ENCODE results near the gene MEGF6. TPM values are rescaled to one million over a fixed set of nuclear protein-coding genes. Genes with fewer than 3 reads are reported as not detected.

Gene MEGF6
- total and polyA plus RNA-seq, 2 donors: 9.6 to 35.2 TPM

DNA sequence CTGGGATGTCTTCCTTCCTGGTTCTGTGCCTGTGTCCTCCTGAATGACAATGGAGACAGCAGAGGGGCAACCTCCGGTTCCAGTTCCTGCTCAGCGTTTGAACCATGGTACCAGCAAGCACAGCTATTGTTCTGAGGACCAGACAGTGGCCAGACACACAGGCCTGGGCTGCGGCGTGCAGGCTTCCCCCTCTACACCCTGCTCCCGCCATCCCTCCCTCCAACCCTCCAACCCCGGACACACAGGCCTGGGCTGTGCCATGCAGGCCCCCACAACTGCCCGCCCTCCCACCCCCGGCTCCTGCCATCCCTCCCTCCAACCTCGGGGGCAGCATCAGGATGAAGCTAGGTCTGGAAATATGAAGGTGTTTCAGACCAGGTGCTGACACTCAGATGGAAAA, 5.6 kb upstream of the MEGF6 start:
- Histone ChIP-seq H3K9me3 (ENCODE audit: control insufficient read depth in 2 of 2, insufficient read depth in 1 of 2, low read length in 1 of 2) (no peaks in the 10 kb centered on the region), H3K27me3 (ENCODE audit: control insufficient read depth in 2 of 2, insufficient read depth in 1 of 2, low read length in 1 of 2) (peaks cover 0 to 11% of the 10 kb centered on the region in 2 donors), H3K36me3 (ENCODE audit: control insufficient read depth in 2 of 2, insufficient read depth in 2 of 2, low read length in 1 of 2) (no peaks in the 10 kb centered on the region), H3K4me1 (ENCODE audit: control insufficient read depth in 2 of 2, insufficient read depth in 2 of 2, low read length in 2 of 2) (peaks cover 0 to 14% of the 10 kb centered on the region in 2 donors), H3K27ac (ENCODE audit: low read depth in 1 of 2, low read length in 1 of 2) (no peak overlapping the region), H3K4me3 (ENCODE audit: low read length in 2 of 2) (no peak overlapping the region)
- WGBS: 94% methylated on average over 9 of the region's 9 CpGs
- DNase-seq (ENCODE audit: low read depth in 6 of 9, low spot score in 9 of 9): no peak

DNA sequence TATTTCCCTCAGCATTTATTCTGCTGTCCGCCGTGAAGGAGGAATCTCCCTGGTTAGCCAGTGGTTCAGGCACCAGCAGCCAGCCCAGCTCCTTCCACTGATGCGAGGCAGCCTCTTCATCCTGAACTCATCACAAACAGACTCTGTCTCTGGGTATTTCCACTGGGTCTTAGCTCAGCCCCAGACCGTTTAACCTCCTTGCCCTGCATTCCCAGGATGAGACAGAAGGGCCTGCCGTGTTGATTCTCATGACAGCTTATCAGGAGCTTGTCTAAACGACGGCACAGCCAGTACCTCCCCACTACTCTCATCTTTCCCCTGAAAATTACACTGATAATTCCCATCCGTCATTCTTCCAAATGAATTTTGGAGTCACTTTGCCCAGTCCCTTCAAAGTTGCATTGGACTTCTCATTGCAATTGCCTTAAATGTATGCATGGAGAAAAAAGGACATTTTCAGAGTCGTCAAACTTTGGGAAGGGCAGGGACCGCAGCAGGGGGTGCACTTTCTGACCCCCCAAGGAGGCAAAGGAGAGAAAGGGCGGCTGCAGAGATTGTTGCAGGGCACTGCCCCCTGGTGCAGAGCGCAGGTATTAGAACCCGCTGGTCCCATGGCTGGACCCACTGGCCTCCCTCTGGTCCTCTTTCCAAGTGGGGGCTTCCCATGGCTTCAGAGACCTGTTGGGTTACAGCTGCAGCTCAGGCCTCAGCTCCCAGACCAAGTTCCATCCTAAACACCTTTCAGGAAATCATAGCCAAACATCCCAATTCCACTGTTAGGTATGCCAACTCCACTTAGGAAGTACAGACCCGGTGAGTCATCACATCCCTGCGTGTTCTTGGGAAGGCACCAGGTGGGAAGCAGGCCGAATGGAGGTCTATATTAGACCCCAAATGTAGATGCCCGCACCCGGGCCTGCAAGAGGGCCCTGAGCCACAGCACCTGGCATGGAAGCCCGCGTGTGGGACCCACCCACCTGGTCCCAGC, 3.7 kb upstream of the MEGF6 start:
- H3K4me1 ChIP-seq (ENCODE audit: control insufficient read depth in 2 of 2, insufficient read depth in 2 of 2, low read length in 2 of 2): peaks cover 8 to 26% of the 10 kb centered on the region in 2 donors
- peaks cover 7 to 20% of the 10 kb centered on the region in 2 donors for H3K27me3 ChIP-seq (ENCODE audit: control insufficient read depth in 2 of 2, insufficient read depth in 1 of 2, low read length in 1 of 2)
- 74% methylated on average over 20 of the region's 20 CpGs for WGBS
- H3K27ac ChIP-seq (ENCODE audit: low read depth in 1 of 2, low read length in 1 of 2): no peak overlapping the region
- DNase-seq (ENCODE audit: low read depth in 6 of 9, low spot score in 9 of 9): peak in 1 of 9 donors; percentile 22
- no peaks in the 10 kb centered on the region for H3K36me3 ChIP-seq (ENCODE audit: control insufficient read depth in 2 of 2, insufficient read depth in 2 of 2, low read length in 1 of 2)
- H3K4me3 ChIP-seq (ENCODE audit: low read length in 2 of 2): no peak overlapping the region
- no peaks in the 10 kb centered on the region for H3K9me3 ChIP-seq (ENCODE audit: control insufficient read depth in 2 of 2, insufficient read depth in 1 of 2, low read length in 1 of 2)

GRCh38 chr1:3612123-3612522, 815 bp upstream of the MEGF6 start:
- peaks cover 7 to 27% of the 10 kb centered on the region in 2 donors for H3K27me3 ChIP-seq (ENCODE audit: control insufficient read depth in 2 of 2, insufficient read depth in 1 of 2, low read length in 1 of 2)

GRCh38 chr1:3610527-3611169, 660 bp downstream of the MEGF6 start:
- H3K9me3 ChIP-seq (ENCODE audit: control insufficient read depth in 2 of 2, insufficient read depth in 1 of 2, low read length in 1 of 2): no peaks in the 10 kb centered on the region
- peak in 1 of 9 donors; percentile 44 for DNase-seq (ENCODE audit: low read depth in 6 of 9, low spot score in 9 of 9)
- WGBS: 2% methylated on average over 27 of the region's 27 CpGs
- no peaks in the 10 kb centered on the region for H3K36me3 ChIP-seq (ENCODE audit: control insufficient read depth in 2 of 2, insufficient read depth in 2 of 2, low read length in 1 of 2)
- H3K4me3 ChIP-seq (ENCODE audit: low read length in 2 of 2): peak overlapping the region; percentile 33 to 47
- H3K27me3 ChIP-seq (ENCODE audit: control insufficient read depth in 2 of 2, insufficient read depth in 1 of 2, low read length in 1 of 2): peaks cover 7 to 27% of the 10 kb centered on the region in 2 donors
- H3K4me1 ChIP-seq (ENCODE audit: control insufficient read depth in 2 of 2, insufficient read depth in 2 of 2, low read length in 2 of 2): peaks cover 8 to 47% of the 10 kb centered on the region in 2 donors
- H3K27ac ChIP-seq (ENCODE audit: low read depth in 1 of 2, low read length in 1 of 2): no peak overlapping the region

More at GRCh38 chr1:3612123-3612522, 815 bp upstream of the MEGF6 start:
- no peak overlapping the region for H3K27ac ChIP-seq (ENCODE audit: low read depth in 1 of 2, low read length in 1 of 2)
- H3K9me3 ChIP-seq (ENCODE audit: control insufficient read depth in 2 of 2, insufficient read depth in 1 of 2, low read length in 1 of 2): no peaks in the 10 kb centered on the region
- WGBS: 60% methylated on average over 7 of the region's 7 CpGs
- H3K4me1 ChIP-seq (ENCODE audit: control insufficient read depth in 2 of 2, insufficient read depth in 2 of 2, low read length in 2 of 2): peaks cover 8 to 47% of the 10 kb centered on the region in 2 donors
- peak overlapping the region in 1 of 2 donors; percentile 47 for H3K4me3 ChIP-seq (ENCODE audit: low read length in 2 of 2)
- H3K36me3 ChIP-seq (ENCODE audit: control insufficient read depth in 2 of 2, insufficient read depth in 2 of 2, low read length in 1 of 2): no peaks in the 10 kb centered on the region
- DNase-seq (ENCODE audit: low read depth in 6 of 9, low spot score in 9 of 9): no peak

GRCh38 chr1:3609769-3610526, 1.4 kb downstream of the MEGF6 start:
- Histone ChIP-seq H3K9me3 (ENCODE audit: control insufficient read depth in 2 of 2, insufficient read depth in 1 of 2, low read length in 1 of 2) (no peaks in the 10 kb centered on the region), H3K27ac (ENCODE audit: low read depth in 1 of 2, low read length in 1 of 2) (no peak overlapping the region), H3K4me3 (ENCODE audit: low read length in 2 of 2) (no peak overlapping the region), H3K36me3 (ENCODE audit: control insufficient read depth in 2 of 2, insufficient read depth in 2 of 2, low read length in 1 of 2) (no peaks in the 10 kb centered on the region), H3K4me1 (ENCODE audit: control insufficient read depth in 2 of 2, insufficient read depth in 2 of 2, low read length in 2 of 2) (peaks cover 8 to 47% of the 10 kb centered on the region in 2 donors), H3K27me3 (ENCODE audit: control insufficient read depth in 2 of 2, insufficient read depth in 1 of 2, low read length in 1 of 2) (peaks cover 7 to 27% of the 10 kb centered on the region in 2 donors)
- DNase-seq (ENCODE audit: low read depth in 6 of 9, low spot score in 9 of 9): no peak
- WGBS: 59% methylated on average over 24 of the region's 24 CpGs

DNA sequence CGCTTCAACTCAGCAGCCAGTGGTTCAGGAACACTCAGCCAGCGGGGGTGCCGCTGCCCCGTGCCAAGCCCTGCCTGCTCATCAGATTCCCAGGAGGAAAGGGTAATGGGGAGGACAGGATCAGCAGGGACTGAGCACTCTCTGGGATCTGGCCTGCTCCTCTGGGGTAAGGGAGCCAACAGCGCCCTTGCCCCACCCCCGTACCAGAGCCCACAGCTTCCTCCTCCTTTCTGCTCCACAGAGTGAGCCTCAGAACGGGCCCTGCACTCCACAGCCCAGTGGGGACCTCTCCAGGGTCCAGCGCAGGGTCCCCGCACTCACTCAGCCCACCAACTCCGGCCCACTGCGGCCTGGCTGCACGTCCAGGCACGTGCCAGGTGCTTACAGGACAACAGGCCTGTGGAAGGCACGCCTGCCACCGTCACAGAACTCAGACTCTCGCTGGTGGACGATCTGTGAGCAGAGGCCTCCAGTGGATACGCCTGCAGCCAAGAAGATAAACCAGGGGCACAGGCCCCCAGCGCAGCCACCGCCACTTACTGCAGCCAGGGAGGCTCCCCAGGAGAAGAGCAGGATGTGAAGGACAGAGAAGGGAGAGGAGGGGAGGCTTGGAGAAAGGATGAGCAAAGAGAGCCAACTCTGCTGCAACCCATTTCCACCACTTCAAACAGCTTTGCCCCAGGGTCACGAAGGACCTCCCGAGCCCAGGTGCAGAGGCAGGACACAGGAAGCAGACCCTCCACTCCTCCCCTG, 2.1 kb downstream of the MEGF6 start:
- Histone ChIP-seq H3K27ac (ENCODE audit: low read depth in 1 of 2, low read length in 1 of 2) (no peak overlapping the region), H3K36me3 (ENCODE audit: control insufficient read depth in 2 of 2, insufficient read depth in 2 of 2, low read length in 1 of 2) (no peaks in the 10 kb centered on the region), H3K27me3 (ENCODE audit: control insufficient read depth in 2 of 2, insufficient read depth in 1 of 2, low read length in 1 of 2) (peaks cover 7 to 27% of the 10 kb centered on the region in 2 donors), H3K9me3 (ENCODE audit: control insufficient read depth in 2 of 2, insufficient read depth in 1 of 2, low read length in 1 of 2) (peaks cover 0 to 5% of the 10 kb centered on the region in 2 donors), H3K4me1 (ENCODE audit: control insufficient read depth in 2 of 2, insufficient read depth in 2 of 2, low read length in 2 of 2) (peaks cover 8 to 47% of the 10 kb centered on the region in 2 donors), H3K4me3 (ENCODE audit: low read length in 2 of 2) (no peak overlapping the region)
- 65% methylated on average over 22 of the region's 22 CpGs for WGBS
- peak in 1 of 9 donors; percentile 25 for DNase-seq (ENCODE audit: low read depth in 6 of 9, low spot score in 9 of 9)

DNA sequence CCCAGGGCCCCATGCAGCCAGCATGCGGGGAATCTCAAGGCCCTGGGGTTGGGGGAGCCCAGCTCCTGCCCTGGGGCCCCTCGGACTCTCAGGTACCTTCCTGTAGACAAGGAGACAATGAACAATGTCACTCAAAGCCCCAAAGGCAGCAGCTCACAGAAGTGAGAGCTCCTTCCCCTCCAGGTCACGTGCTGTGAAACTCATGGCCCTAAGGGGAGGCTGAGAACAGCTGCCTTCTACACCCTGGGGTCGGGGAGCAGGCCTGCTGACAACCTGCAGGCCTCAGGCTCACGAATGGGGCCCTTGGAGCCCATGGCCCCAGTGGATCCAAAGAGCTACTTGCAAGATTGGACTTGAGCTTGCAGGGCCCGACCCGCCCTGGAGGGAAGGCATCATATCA, 3.2 kb downstream of the MEGF6 start:
- 91% methylated on average over 7 of the region's 7 CpGs for WGBS
- no peak overlapping the region for H3K4me3 ChIP-seq (ENCODE audit: low read length in 2 of 2)

DNA sequence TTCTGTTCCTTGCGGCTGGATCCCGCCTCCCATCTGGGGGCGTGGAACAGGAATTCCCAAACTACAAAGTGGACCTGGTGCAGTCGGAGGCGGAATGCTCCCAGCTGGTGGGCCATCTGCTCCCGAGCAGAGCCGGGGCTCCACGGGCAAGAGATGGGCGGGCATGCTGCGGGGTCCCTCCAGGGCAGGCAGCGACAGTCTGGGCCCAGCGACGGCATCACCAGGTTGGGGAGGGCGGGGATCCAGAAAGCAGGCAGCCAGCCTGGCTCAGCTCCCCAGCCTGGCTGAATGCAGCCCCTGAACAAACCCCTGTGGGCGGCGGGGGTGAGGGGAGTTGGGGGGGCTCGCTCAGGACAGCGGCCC, 3.6 kb downstream of the MEGF6 start:
- H3K36me3 ChIP-seq (ENCODE audit: control insufficient read depth in 2 of 2, insufficient read depth in 2 of 2, low read length in 1 of 2): no peaks in the 10 kb centered on the region
- H3K4me3 ChIP-seq (ENCODE audit: low read length in 2 of 2): no peak overlapping the region
- H3K4me1 ChIP-seq (ENCODE audit: control insufficient read depth in 2 of 2, insufficient read depth in 2 of 2, low read length in 2 of 2): peaks cover 8 to 36% of the 10 kb centered on the region in 2 donors
- no peak for DNase-seq (ENCODE audit: low read depth in 6 of 9, low spot score in 9 of 9)
- H3K27me3 ChIP-seq (ENCODE audit: control insufficient read depth in 2 of 2, insufficient read depth in 1 of 2, low read length in 1 of 2): peaks cover 7 to 23% of the 10 kb centered on the region in 2 donors
- H3K9me3 ChIP-seq (ENCODE audit: control insufficient read depth in 2 of 2, insufficient read depth in 1 of 2, low read length in 1 of 2): peaks cover 0 to 5% of the 10 kb centered on the region in 2 donors
- no peak overlapping the region for H3K27ac ChIP-seq (ENCODE audit: low read depth in 1 of 2, low read length in 1 of 2)
- WGBS: 97% methylated on average over 18 of the region's 18 CpGs

More for the DNA sequence above, 3.2 kb downstream of the MEGF6 start:
- Histone ChIP-seq H3K36me3 (ENCODE audit: control insufficient read depth in 2 of 2, insufficient read depth in 2 of 2, low read length in 1 of 2) (no peaks in the 10 kb centered on the region), H3K9me3 (ENCODE audit: control insufficient read depth in 2 of 2, insufficient read depth in 1 of 2, low read length in 1 of 2) (peaks cover 0 to 5% of the 10 kb centered on the region in 2 donors), H3K4me1 (ENCODE audit: control insufficient read depth in 2 of 2, insufficient read depth in 2 of 2, low read length in 2 of 2) (peaks cover 8 to 37% of the 10 kb centered on the region in 2 donors), H3K27me3 (ENCODE audit: control insufficient read depth in 2 of 2, insufficient read depth in 1 of 2, low read length in 1 of 2) (peaks cover 7 to 27% of the 10 kb centered on the region in 2 donors), H3K27ac (ENCODE audit: low read depth in 1 of 2, low read length in 1 of 2) (no peak overlapping the region)
- peak in 1 of 9 donors; percentile 47 for DNase-seq (ENCODE audit: low read depth in 6 of 9, low spot score in 9 of 9)

All from thymus (tissue), 11 donors.